T-cell (primary cell): ENCODE measurements around the gene RAC3. TPM values are rescaled to one million over a fixed set of nuclear protein-coding genes. Genes with fewer than 3 reads are reported as not detected.

ENCODE experiments used
- ATAC-seq, 4 experiments: fragments of 200-7000 bp in 3 of 4; fragments of 150-1000 bp in 1 of 4; cut with Tn5 transposase; replicated peaks in 1 of 4; 1 replicate in 3 of 4; 2 replicates in 1 of 4; pipeline ENCODE4 v1.10.0; 2021; ENCODE audit warnings: moderate library complexity in 3 of 4, mild to moderate bottlenecking in 2 of 4, moderate number of reproducible peaks in 1 of 4
- CTCF ChIA-PET, 2 donors: fragments of 300-600 bp; sonication (Branson Sonifier 250); formaldehyde crosslinking; loops; one replicate each; lab custom pipeline; 2022; ENCODE audit warnings: antibody characterized with exemption in 2 of 2; lab: Charles Lee
- POLR2A ChIA-PET, 2 donors: fragments of 300-600 bp; sonication (Branson Sonifier 250); formaldehyde crosslinking; loops; one replicate each; lab custom pipeline; 2022; ENCODE audit warnings: antibody characterized with exemption in 2 of 2; lab: Charles Lee
- DNase-seq, 35 experiments: peaks; one replicate each; pipeline versions ENCODE4 v3.0.0 to v3.0.0-alpha.2; 2013 to 2023
- H3K27ac ChIP-seq: one replicate; pipeline ENCODE4 v1.5.1; 2013; ENCODE audit warnings: low read length
- H3K27me3 ChIP-seq, 2 experiments: replicated peaks in 1 of 2; 1 replicate in 1 of 2; 2 replicates in 1 of 2; pipeline versions ENCODE4 v1.6.1 to v1.7.0; 2013; ENCODE audit warnings: low read length in 1 of 2, mixed read lengths in 1 of 2; ENCODE audit not compliant: control insufficient read depth in 2 of 2, insufficient read depth in 2 of 2; ENCODE audit errors: extremely low read depth in 1 of 2
- H3K36me3 ChIP-seq, 2 donors: 1 replicate in 1 of 2; 2 replicates in 1 of 2; pipeline versions ENCODE4 v1.6.1 to v1.7.0; 2013; ENCODE audit warnings: low read length in 1 of 2; ENCODE audit not compliant: control insufficient read depth in 2 of 2, insufficient read depth in 1 of 2; ENCODE audit errors: extremely low read depth in 1 of 2
- H3K4me1 ChIP-seq, 2 experiments: 1 replicate in 1 of 2; 2 replicates in 1 of 2; pipeline versions ENCODE4 v1.6.1 to v1.7.0; 2013; ENCODE audit warnings: low read length in 2 of 2, mixed read lengths in 1 of 2; ENCODE audit not compliant: insufficient read depth in 2 of 2, control insufficient read depth in 1 of 2; ENCODE audit errors: extremely low read depth in 1 of 2
- H3K4me3 ChIP-seq, 2 donors: 1 replicate in 1 of 2; 2 replicates in 1 of 2; pipeline versions ENCODE4 v1.5.1 to v1.7.0; 2013; ENCODE audit warnings: mild to moderate bottlenecking in 2 of 2, low read length in 1 of 2, moderate library complexity in 1 of 2; ENCODE audit not compliant: control insufficient read depth in 1 of 2; ENCODE audit errors: extremely low read depth in 1 of 2
- H3K9me3 ChIP-seq: 2 replicates; pipeline ENCODE4 v1.7.0; 2013
- H3K27ac Mint-ChIP-seq, 2 donors: one replicate each; pipeline ENCODE4 v1.8.0; 2020 to 2021; ENCODE audit warnings: mild to moderate bottlenecking in 2 of 2, mixed read lengths in 2 of 2
- H3K27me3 Mint-ChIP-seq, 2 donors: one replicate each; pipeline ENCODE4 v1.8.0; 2021 to 2022; ENCODE audit warnings: mixed read lengths in 2 of 2
- H3K36me3 Mint-ChIP-seq: one replicate; pipeline ENCODE4 v1.8.0; 2021; ENCODE audit warnings: mixed read lengths
- H3K4me1 Mint-ChIP-seq, 3 donors: one replicate each; pipeline ENCODE4 v1.8.0; 2020 to 2022; ENCODE audit warnings: mixed read lengths in 3 of 3, mild to moderate bottlenecking in 1 of 3
- H3K4me3 Mint-ChIP-seq, 3 donors: one replicate each; pipeline ENCODE4 v1.8.0; 2020 to 2022; ENCODE audit warnings: mild to moderate bottlenecking in 3 of 3, mixed read lengths in 3 of 3, moderate library complexity in 3 of 3
- H3K9me3 Mint-ChIP-seq, 3 donors: one replicate each; pipeline ENCODE4 v1.8.0; 2020 to 2022; ENCODE audit warnings: mixed read lengths in 3 of 3
- WGBS: methylation state at CpG from one replicate; pipeline ENCODE4 v1.1.5; 2013; ENCODE audit warnings: missing lambda C conversion rate; ENCODE audit not compliant: insufficient coverage; 5-methylcytosine and 5-hydroxymethylcytosine counted together
- total RNA-seq, 35 experiments: library from RNA in 6 of 35; stranded (reverse) in 6 of 35; fragments of 120-200 nt in 1 of 35; gene quantifications; one replicate each; pipeline versions ENCODE4 v1.2.1 to v1.2.4 and lab custom pipeline; 2013 to 2026

RAC3 gene
- total RNA-seq, 5 donors from 2014 or later (not counting 1 experiment from before 2014, with no cell fraction given) = 1.1 to 5.4 (median 3.6) TPM

DNA sequence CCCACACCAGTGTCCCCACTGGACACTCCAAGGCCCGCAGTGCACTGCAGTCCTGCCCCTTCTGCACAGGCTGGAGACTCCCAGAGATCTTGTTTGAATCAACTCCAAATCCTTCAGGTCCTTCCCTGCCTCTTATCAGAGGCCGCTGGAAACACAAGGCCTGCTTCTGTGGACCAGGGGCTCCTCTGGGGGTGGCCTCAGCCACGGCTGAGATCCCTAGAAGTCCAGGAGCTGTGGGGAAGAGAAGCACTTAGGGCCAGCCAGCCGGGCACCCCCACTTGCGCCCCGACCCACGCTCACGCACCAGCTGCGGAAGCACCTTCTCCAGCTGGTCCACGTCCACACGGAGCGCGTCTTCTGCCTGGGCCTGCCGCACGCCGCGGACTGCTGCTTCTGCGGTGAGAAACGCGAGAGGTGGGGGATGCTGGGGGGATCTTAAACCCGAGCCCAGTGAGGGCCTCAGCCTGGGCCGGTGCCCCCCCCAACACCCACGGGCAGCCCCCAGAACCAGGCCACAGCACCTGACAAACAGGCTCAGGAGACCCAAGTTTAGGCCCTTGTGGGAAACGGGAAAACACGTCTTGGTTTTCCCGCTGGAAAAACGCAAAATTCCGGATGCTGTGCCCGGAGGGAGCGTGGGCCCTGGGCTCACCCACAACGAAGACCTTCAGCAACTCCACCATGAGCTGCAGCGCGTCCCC, 12.3 kb upstream of the RAC3 start:
- 94% methylated on average over 29 of the region's 33 CpGs for WGBS
- H3K36me3 Mint-ChIP-seq = no peaks in the 10 kb centered on the region
- Histone ChIP-seq H3K36me3 (peaks cover 0 to 5% of the 10 kb centered on the region in 2 donors), H3K9me3 (no peaks in the 10 kb centered on the region), H3K27me3 (peaks cover 0 to under 1% of the 10 kb centered on the region in 2 experiments), H3K4me3 (no peak overlapping the region), H3K27ac (no peak overlapping the region), H3K4me1 (peaks cover 11 to 34% of the 10 kb centered on the region in 2 experiments)
- H3K4me3 Mint-ChIP-seq = no peak overlapping the region
- CTCF ChIA-PET = interaction anchor here in 1 of 2 donors (1.0 to 4.3 kb wide), 2 partner anchors 52 to 59 kb away, joined by 5 to 26 read pairs; no protein-coding TSS in a partner anchor
- POLR2A ChIA-PET = no interaction called here
- DNase-seq (no peak), ATAC-seq (no peak)
- no peak overlapping the region for H3K27ac Mint-ChIP-seq
- H3K27me3 Mint-ChIP-seq = no peaks in the 10 kb centered on the region
- H3K4me1 Mint-ChIP-seq = peaks cover 14 to 25% (median 17%) of the 10 kb centered on the region in 3 donors
- H3K9me3 Mint-ChIP-seq = no peaks in the 10 kb centered on the region

DNA sequence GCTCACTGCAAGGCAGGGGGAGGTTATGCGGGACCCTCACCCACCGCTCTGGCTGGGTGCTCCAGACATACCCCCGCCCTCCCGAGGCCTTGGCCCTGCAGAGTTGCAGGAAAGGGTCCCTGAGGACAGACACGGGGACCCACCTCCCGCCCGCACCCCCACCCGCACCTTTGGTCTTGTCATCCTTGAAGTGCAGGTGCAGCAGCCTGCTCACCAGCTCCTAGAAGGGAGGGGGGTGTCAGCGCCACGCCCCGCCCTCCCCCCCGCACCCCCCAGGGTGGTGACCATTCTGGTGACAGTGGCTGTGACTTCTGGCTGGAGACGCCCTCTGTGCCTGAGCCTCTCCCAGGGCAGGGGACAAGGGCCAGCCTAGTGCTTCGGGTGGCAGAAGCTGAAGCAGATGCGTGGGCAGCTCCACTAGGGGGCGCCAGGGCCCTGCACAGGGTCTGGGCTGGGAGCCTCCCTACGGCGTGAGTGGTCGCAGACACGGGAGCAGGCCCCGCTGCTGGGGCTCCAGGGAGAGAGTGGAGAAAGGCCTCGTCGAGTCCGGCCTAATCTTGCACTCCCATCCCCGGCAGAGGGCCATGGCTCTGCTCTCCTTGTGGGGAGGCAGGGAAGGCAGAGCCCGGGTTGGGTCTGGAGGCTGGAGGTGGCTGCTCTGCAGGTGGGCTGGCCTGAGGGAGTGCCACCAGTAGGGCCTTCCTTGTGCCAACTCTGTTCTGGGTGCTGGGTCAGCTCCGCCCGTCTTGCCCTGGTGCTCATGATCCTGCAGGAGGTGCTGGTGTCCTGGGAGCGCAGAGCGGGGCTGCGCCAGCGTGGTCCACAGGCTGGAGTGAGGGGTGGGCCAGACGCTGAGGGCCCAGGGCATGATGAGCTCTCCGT, 11.5 kb upstream of the RAC3 start:
- Mint-ChIP-seq H3K4me3 (no peak overlapping the region), H3K27me3 (no peaks in the 10 kb centered on the region), H3K9me3 (no peaks in the 10 kb centered on the region), H3K36me3 (no peaks in the 10 kb centered on the region), H3K4me1 (peaks cover 14 to 27% (median 19%) of the 10 kb centered on the region in 3 donors), H3K27ac (no peak overlapping the region)
- 71% methylated on average over 27 of the region's 34 CpGs for WGBS
- Histone ChIP-seq H3K9me3 (no peaks in the 10 kb centered on the region), H3K27me3 (peaks cover 0 to 6% of the 10 kb centered on the region in 2 experiments), H3K4me1 (peaks cover 12 to 38% of the 10 kb centered on the region in 2 experiments), H3K27ac (no peak overlapping the region), H3K36me3 (peaks cover 0 to 5% of the 10 kb centered on the region in 2 donors), H3K4me3 (no peak overlapping the region)
- POLR2A ChIA-PET = no interaction called here
- CTCF ChIA-PET = interaction anchor here (0.6 to 4.3 kb wide), 5 partner anchors 10 to 1290 kb away, joined by 3 to 26 read pairs (median 5); no protein-coding TSS in a partner anchor
- peak in 29 of 35 experiments; percentile 26 to 74 (median 48) for DNase-seq
- no peak for ATAC-seq

DNA sequence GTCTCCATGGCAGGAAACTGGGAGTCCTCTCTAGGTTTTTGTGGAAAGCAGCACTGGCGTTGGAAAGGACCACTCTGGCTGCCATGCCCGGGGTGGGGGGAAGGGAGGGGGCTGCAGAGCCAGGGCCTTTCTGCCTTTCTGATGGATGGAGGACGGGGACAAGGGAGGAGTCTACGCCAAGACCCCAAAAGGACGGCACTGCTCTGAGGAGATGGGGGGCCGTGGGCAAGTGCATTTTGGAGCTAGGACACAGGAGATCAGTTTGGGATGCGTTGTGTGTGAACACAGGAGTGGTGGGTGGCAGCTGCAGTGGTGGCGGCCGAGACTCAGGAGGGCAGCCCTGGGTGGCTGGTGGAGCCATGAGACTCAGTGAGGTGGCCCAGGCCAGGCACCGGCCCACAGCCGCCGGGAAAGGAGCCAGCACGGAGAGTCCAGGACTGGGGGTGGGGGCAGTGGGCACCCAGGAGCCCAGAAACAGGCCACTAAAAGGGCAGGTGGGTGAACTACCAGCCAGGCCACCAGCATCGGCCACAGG, 10.8 kb upstream of the RAC3 start:
- Histone ChIP-seq H3K4me1 (peaks cover 12 to 42% of the 10 kb centered on the region in 2 experiments), H3K27me3 (peaks cover 0 to 6% of the 10 kb centered on the region in 2 experiments), H3K9me3 (no peaks in the 10 kb centered on the region), H3K36me3 (peaks cover 0 to 9% of the 10 kb centered on the region in 2 donors), H3K27ac (no peak overlapping the region), H3K4me3 (no peak overlapping the region)
- DNase-seq = no peak
- Mint-ChIP-seq H3K27ac (no peak overlapping the region), H3K36me3 (no peaks in the 10 kb centered on the region), H3K4me3 (no peak overlapping the region), H3K27me3 (no peaks in the 10 kb centered on the region), H3K4me1 (peaks cover 14 to 28% (median 19%) of the 10 kb centered on the region in 3 donors), H3K9me3 (no peaks in the 10 kb centered on the region)
- CTCF ChIA-PET = interaction anchor here (0.8 to 4.3 kb wide), 4 partner anchors 11 to 61 kb away, joined by 5 to 26 read pairs (median 6); no protein-coding TSS in a partner anchor
- ATAC-seq = no peak
- 93% methylated on average over 14 of the region's 14 CpGs for WGBS
- POLR2A ChIA-PET = no interaction called here

DNA sequence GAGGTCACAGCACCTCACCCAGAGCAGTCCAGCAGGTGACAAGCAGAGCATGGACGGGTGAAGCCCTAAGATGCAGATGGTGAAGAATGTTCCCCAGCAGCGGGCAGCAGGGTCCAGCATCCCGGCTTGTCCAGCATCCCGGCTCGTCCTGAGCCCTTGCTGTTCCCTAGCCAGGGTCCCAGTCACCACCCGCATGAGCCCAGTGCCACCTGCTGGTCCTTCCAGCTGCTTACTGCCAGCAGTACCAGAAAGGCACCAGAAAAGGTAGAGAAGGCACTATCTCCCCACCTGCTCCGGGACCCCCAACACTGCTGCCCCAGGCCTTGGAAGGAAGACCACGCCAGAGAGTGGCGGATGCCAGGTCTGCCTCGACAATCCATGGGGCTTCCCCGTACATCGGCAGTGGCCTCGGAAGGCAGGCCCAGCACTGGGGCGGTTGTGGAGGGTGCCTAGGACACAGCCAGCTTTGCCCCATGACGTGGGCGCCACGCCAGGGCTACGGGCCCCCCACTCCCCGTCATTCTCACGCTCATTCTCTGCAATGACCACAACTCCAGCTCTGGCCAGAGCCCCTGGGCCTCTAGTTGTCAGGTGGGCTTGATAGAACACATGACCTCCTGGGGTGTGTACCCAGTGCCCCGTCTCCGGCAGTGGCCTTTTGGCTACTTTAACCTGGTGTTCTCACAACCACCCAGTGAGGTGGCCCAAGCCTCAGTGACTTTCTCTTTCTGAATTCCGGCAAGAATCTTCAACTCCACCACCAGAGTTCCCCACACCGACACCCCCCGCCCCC, 10.2 kb upstream of the RAC3 start:
- no peaks in the 10 kb centered on the region for H3K9me3 ChIP-seq
- H3K27ac Mint-ChIP-seq = peak overlapping the region; percentile 39 to 48
- POLR2A ChIA-PET = no interaction called here
- H3K4me3 ChIP-seq = peak overlapping the region; percentile 71 to 76
- ATAC-seq (no peak), DNase-seq (peak in 30 of 35 experiments; percentile 25 to 71 (median 47))
- no peaks in the 10 kb centered on the region for H3K27me3 Mint-ChIP-seq
- H3K36me3 ChIP-seq = peaks cover 0 to 9% of the 10 kb centered on the region in 2 donors
- no peaks in the 10 kb centered on the region for H3K9me3 Mint-ChIP-seq
- H3K4me1 ChIP-seq = peaks cover 12 to 42% of the 10 kb centered on the region in 2 experiments
- H3K27me3 ChIP-seq = peaks cover 0 to 6% of the 10 kb centered on the region in 2 experiments
- H3K27ac ChIP-seq = no peak overlapping the region
- WGBS = 47% methylated on average over 23 of the region's 25 CpGs
- H3K36me3 Mint-ChIP-seq = no peaks in the 10 kb centered on the region
- peaks cover 14 to 31% (median 19%) of the 10 kb centered on the region in 3 donors for H3K4me1 Mint-ChIP-seq
- peak overlapping the region; percentile 72 to 81 (median 80) for H3K4me3 Mint-ChIP-seq
- CTCF ChIA-PET = interaction anchor here (1.3 to 4.3 kb wide), 3 partner anchors 17 to 62 kb away, joined by 4 to 26 read pairs (median 17); partner anchors contain the start of gene DCXR (in 1 of the 2)

DNA sequence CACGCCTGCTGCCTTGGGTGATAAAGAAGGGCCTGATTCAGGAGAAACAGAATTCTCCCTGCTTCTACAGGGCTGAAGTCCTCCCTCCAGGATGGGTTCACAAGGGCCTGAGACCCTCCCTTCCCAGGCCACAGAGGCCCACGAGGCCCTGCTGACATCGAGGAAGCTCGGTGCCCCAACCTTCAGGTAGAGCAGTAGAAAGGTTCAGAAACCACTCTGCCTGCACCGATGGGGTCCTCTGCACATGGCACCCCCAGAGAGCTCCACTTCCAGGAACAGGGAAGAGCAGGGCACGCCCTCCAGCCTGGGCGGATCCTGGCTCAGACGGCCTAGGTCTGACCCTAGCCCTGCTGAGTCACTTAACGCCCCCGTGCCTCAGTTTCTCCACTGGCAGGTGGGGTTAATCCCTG, 9.6 kb upstream of the RAC3 start:
- Histone ChIP-seq H3K27me3 (peaks cover 0 to 6% of the 10 kb centered on the region in 2 experiments), H3K27ac (peak overlapping the region; percentile 4), H3K36me3 (peaks cover 0 to 9% of the 10 kb centered on the region in 2 donors), H3K9me3 (no peaks in the 10 kb centered on the region), H3K4me1 (peaks cover 12 to 42% of the 10 kb centered on the region in 2 experiments), H3K4me3 (peak overlapping the region; percentile 71 to 76)
- no peaks in the 10 kb centered on the region for H3K9me3 Mint-ChIP-seq
- no peaks in the 10 kb centered on the region for H3K36me3 Mint-ChIP-seq
- peaks cover 14 to 31% (median 19%) of the 10 kb centered on the region in 3 donors for H3K4me1 Mint-ChIP-seq
- POLR2A ChIA-PET = no interaction called here
- H3K27me3 Mint-ChIP-seq = no peaks in the 10 kb centered on the region
- CTCF ChIA-PET = interaction anchor here (1.3 to 4.3 kb wide), 3 partner anchors 16 to 63 kb away, joined by 4 to 26 read pairs (median 17); partner anchors contain the start of gene DCXR (in 1 of the 2)
- H3K4me3 Mint-ChIP-seq = peak overlapping the region; percentile 72 to 81 (median 80)
- DNase-seq (no peak), ATAC-seq (no peak)
- WGBS = 2% methylated on average over 7 of the region's 10 CpGs
- peak overlapping the region; percentile 39 to 48 for H3K27ac Mint-ChIP-seq
